GM19372 (cell line): ENCODE results near the gene SLC6A12.
"Not testable (repeated sequence)": the region's sequence is repeated elsewhere in the genome, so short reads cannot be mapped to it uniquely, and the experiment has no call there.

Experiments used
- ATAC-seq: cut with Tn5 transposase; IDR thresholded peaks from one replicate; pipeline ENCODE4 v1.9.1; 2021; ENCODE audit warnings: mild to moderate bottlenecking, low read depth, moderate library complexity; ENCODE audit not compliant: unreplicated experiment

The SLC6A12 gene

GRCh38 chr12:235967-236366 is 22.0 kb upstream of the SLC6A12 start:
- not testable (repeated sequence) for ATAC-seq

DNA sequence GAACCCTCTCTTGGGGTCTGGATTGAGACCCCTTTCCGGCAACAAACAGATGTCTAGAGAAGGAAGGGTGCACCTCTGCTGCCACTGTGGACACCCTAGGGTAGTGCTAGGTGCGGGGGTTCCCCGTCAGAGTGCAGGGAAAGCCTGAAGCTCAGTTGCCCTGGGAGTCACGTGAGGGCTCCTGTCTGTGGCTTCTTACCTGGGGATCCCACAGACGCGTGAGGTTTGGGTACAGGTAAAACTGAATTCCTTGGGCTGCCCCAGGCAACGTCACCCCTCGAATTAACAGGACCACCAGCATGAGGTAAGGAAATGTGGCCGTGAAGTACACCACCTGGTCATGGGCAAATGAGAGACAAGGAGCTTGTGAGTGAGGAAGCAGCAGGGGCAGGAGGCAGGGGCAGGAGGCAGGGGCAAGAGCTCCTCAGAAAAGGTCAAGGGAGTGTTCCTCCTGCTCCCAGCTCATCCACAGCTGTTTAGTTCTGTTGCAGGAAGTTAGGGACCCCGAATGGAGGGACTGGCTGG is 21.0 kb upstream of the SLC6A12 start:
- ATAC-seq: no peak

- ATAC-seq: no peak
Observed at GRCh38 chr12:234019-234418, 20.1 kb upstream of the SLC6A12 start.

- no peak for ATAC-seq
Observed at GRCh38 chr12:233615-233968, 19.6 kb upstream of the SLC6A12 start.

DNA sequence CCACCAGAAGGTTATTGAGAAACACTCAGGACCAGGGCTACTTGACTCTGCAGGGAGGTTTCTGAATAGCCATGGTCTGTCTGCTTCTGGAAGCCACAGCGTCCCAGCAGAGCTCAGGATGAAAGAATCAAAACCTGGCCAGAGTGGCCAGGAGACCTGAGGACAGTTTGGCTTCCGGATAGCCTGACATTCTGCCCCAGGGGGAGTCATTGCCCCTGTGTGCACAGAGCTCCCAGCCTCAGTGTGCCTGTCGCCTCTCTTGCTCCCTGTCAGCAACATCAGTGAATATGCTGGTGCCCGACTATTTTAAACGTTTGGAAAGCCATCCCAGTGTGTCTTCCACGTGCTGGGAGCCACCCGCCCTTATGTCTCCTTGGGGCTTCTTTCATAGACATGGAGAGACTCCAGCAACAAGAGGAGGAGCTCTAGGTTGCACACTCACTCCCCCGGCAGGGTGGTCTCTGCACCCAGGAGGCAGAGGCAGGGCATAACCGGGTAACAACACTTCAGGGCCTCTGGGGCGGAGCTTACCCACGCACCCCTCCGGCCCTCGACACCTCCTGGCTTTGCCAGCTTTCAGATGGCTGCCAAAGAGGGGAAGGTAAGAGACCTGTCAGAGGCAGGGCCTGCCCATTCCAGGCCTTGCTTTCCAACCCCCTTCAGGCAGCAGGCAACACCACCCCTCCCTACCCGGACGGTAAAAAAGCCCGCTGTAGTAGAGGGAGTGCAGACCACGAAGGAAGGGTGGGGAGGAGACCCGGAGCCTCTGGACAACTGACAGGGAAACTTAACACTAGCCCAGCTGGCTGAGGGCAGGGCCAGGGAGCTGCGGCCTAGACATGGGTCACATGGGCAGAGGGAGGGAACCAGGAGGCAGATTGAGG is 19.0 kb upstream of the SLC6A12 start:
- ATAC-seq: no peak

- ATAC-seq: no peak
Observed at GRCh38 chr12:230925-231671, 17.1 kb upstream of the SLC6A12 start.

GRCh38 chr12:229441-230191 is 15.7 kb upstream of the SLC6A12 start:
- no peak for ATAC-seq

- no peak for ATAC-seq
Observed at GRCh38 chr12:228846-229200, 14.9 kb upstream of the SLC6A12 start.

GRCh38 chr12:227923-228845 is 14.2 kb upstream of the SLC6A12 start:
- no peak for ATAC-seq

DNA sequence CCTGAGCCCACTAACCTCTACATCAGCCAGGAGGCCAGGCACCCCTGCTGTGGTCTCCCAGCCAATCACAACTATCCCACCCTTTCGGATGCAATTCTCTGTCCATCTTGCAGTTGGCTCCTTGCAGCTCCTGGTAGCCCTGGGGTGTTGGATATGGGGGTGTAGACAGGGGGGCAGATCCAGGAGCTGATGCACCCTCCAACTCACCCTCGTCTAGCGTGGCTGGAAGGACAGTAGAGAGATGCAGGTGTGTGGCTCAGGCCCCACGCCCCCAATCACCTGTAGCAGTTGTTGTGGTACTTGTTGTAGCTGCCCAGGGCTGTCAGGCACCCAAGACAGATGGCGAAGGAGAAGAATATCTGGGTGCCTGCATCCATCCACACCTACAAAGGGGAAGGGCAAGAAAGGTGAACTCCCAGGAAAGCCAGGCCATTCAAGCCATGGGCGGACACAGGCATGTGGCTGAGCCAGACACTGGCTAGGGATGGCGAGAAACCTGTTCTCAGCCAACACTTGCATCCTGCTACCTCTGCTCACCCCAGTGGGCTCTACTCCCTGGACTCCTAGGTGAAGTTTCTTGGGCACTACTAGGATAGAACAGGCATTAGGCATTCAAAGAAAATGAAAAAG is 13.4 kb upstream of the SLC6A12 start:
- ATAC-seq: no peak

- no peak for ATAC-seq
Observed at GRCh38 chr12:226401-226800, 12.4 kb upstream of the SLC6A12 start.

GRCh38 chr12:225012-225411 is 11.1 kb upstream of the SLC6A12 start:
- ATAC-seq: no peak

DNA sequence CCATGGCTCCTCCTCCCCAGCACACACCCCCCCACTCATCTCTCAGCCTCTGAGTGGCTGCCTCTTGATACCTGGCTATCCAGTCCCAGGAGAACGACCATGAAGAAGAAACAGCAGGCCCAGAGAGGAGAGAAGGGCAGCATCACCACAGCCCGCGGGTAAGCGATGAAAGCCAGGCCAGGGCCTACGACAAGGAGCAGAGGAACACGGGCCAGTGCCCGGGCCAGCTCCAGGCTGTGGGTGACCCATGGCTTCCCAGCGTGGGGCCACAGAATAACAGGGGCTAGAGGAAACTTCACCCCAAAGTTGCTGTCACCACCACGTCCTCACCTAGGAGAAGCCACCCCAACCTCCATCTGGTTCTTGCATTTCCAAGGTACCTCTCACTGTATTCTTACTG is 10.4 kb upstream of the SLC6A12 start:
- no peak for ATAC-seq

DNA sequence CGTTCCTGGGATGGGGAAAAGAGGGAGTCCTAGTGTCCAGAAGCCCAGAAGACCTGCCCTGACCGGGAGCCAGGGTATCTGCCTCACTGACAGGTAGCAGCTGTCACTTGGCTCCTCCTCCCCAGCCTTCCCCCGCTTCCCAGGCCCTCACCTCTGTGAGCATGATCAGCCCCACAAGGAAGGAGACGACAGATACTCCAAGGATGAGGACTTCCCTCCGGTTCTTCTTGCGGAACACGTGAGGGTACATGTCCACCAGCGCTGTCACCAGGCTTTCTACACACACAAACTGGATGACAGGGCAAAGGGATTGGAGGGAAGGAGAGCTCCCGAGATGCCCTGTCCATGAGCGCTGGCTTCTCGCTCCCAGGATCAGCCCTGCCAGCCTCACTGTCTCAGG is 9.9 kb upstream of the SLC6A12 start:
- ATAC-seq: no peak

DNA sequence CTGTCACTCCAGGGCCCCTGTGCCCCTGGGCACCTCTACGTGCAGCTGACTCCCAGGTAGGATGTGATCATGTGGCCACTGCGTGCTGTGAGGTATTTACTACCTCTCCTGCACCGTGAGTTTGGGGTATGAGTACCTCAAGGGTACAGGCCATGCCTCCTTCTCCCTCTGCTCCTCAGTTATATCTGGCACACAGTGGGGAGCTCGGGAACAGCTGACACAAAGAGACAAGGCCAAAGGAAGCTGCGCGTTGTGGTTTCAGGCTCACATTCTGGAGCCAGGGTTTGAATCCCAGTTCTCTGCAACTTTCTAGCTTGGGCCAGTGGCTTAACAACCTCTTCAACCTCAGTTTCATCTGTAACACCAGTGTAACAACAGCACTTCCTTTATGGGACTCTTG is 7.8 kb upstream of the SLC6A12 start:
- ATAC-seq: no peak

- no peak for ATAC-seq
Observed at GRCh38 chr12:220946-221550, 7.1 kb upstream of the SLC6A12 start.

GRCh38 chr12:220491-220890 is 6.5 kb upstream of the SLC6A12 start:
- ATAC-seq: no peak

DNA sequence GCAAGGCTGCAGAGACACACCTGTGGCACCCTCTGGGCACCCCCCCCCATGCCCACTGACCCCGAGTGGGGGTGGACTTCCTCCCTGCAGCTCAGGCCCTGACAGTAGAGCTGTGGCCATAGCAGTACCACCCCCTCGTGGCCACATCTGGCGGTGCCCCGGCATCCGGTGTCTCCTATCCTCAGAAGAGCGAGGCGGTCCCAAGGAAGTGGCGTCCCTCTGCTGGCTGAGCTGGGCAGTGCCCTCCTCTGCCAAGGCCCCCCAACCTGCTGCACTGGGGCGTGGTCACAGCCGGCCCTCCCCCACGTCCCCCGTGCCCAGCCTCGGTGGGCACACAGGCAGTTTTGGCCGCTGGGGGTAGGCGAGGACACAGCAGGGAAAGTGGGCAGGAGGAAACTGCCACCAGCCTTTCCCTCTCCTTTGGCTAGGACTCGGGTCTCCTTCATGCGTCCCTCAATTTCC is 6.0 kb upstream of the SLC6A12 start:
- no peak for ATAC-seq
